HepG2 (cell line): ENCODE measurements around the gene INSRR. TPM values are rescaled to one million over a fixed set of nuclear protein-coding genes. Genes with fewer than 3 reads are reported as not detected.

Experiments
- ATAC-seq: fragments of 200-7000 bp; cut with Tn5 transposase; 3 replicates; pipeline ENCODE4 v1.9.1; 2020; ENCODE audit warnings: mild to moderate bottlenecking, moderate library complexity
- BruUV-seq: library from RNA; stranded (reverse); fragments of 400-500 nt; replicated peaks from 2 replicates; lab custom pipeline; 2021; lab: Mats Ljungman, UMichigan
- CTCF ChIA-PET: fragments of 300-600 bp; formaldehyde crosslinking; extraction: SDS; loops from one replicate; lab custom pipeline; 2021; ENCODE audit warnings: low total read pairs, inconsistent platforms, low intra/inter-chr PET ratio; lab: Yijun Ruan, JAX
- POLR2A ChIA-PET: fragments of 350-600 bp; sonication (Branson Sonifier 250); formaldehyde crosslinking; loops from one replicate; lab custom pipeline; 2020; ENCODE audit warnings: antibody characterized with exemption, inconsistent platforms; lab: Yijun Ruan, JAX
- DNase-seq: peaks from one replicate; pipeline ENCODE4 v3.0.0-alpha.2; 2015; ENCODE audit warnings: low spot score
- FAIRE-seq: peaks from 3 replicates; lab custom pipeline; 2011; peaks lifted over from hg19 to GRCh38; lab: Jason Lieb, UNC
- H2AFZ ChIP-seq: one replicate; pipeline ENCODE4 v1.6.1; 2011; ENCODE audit warnings: low read length, inconsistent platforms
- H3K27ac ChIP-seq: fragments of 300-600 bp; 3 replicates; pipeline ENCODE4 v1.8.0; 2011; ENCODE audit warnings: mixed run types, mild to moderate bottlenecking, mixed read lengths, low read length, inconsistent platforms; ENCODE audit not compliant: insufficient read depth; ENCODE audit errors: extremely low read length
- H3K27me3 ChIP-seq, 2 experiments: fragments of 200-600 bp in 1 of 2; 2 replicates in 1 of 2; 3 replicates in 1 of 2; pipeline versions ENCODE4 v1.6.0 to v1.8.0; 2011; ENCODE audit warnings: low read length in 2 of 2, mild to moderate bottlenecking in 2 of 2, moderate library complexity in 2 of 2, inconsistent platforms in 1 of 2; ENCODE audit not compliant: insufficient read depth in 2 of 2, control insufficient read depth in 1 of 2
- H3K36me3 ChIP-seq, 2 experiments: fragments of 200-600 bp in 1 of 2; replicated peaks in 1 of 2; 2 replicates in 1 of 2; 3 replicates in 1 of 2; pipeline versions ENCODE4 v1.5.1 to v1.8.0; 2011; ENCODE audit warnings: low read length in 2 of 2, inconsistent platforms in 1 of 2; ENCODE audit not compliant: insufficient read depth in 2 of 2, control insufficient read depth in 1 of 2
- H3K4me1 ChIP-seq: 2 replicates; pipeline ENCODE4 v1.5.1; 2012; ENCODE audit warnings: low read length, inconsistent platforms; ENCODE audit not compliant: insufficient read depth
- H3K4me2 ChIP-seq: 2 replicates; pipeline ENCODE4 v1.6.0; 2011; ENCODE audit warnings: low read depth, low read length, inconsistent platforms
- H3K4me3 ChIP-seq, 3 experiments: fragments of 200-600 bp in 1 of 3; sonication (generic), shearing (Covaris generic) in 1 of 3; replicated peaks in 1 of 3; 2 replicates each; pipeline ENCODE4 v1.5.1; 2011 to 2016; ENCODE audit warnings: low read length in 3 of 3, inconsistent platforms in 2 of 3, low read depth in 2 of 3, mild to moderate bottlenecking in 2 of 3, control low read depth in 1 of 3, mixed read lengths in 1 of 3; ENCODE audit not compliant: insufficient read depth in 1 of 3
- H3K79me2 ChIP-seq: one replicate; pipeline ENCODE4 v1.6.1; 2011; ENCODE audit warnings: low read length, inconsistent platforms; ENCODE audit not compliant: insufficient read depth
- H3K9ac ChIP-seq: 2 replicates; pipeline ENCODE4 v1.6.0; 2011; ENCODE audit warnings: mild to moderate bottlenecking, low read depth, low read length, inconsistent platforms; ENCODE audit not compliant: insufficient read depth
- H3K9me3 ChIP-seq: 2 replicates; pipeline ENCODE4 v1.5.1; 2012; ENCODE audit warnings: mild to moderate bottlenecking, low read length
- H4K20me1 ChIP-seq: 2 replicates; pipeline ENCODE4 v1.6.0; 2011; ENCODE audit warnings: inconsistent platforms, mild to moderate bottlenecking, low read length, moderate library complexity; ENCODE audit not compliant: insufficient read depth
- ATF7-NPFF ChIP-seq: sonication (generic); formaldehyde crosslinking; IDR thresholded peaks from 2 replicates; pipeline ENCODE4 v1.8.1; 2023; ENCODE audit warnings: mild to moderate bottlenecking, low read depth, missing genetic modification reagents, moderate library complexity
- CBX2 ChIP-seq, 2 experiments: fragments of 200-600 bp in 1 of 2; sonication (generic); formaldehyde crosslinking in 1 of 2; IDR thresholded peaks; 2 replicates each; pipeline versions ENCODE4 v1.7.0 to v1.8.1; 2018 to 2022; ENCODE audit warnings: low read depth in 2 of 2, low read length in 1 of 2, mild to moderate bottlenecking in 1 of 2, missing genetic modification reagents in 1 of 2
- FOXK2 ChIP-seq: fragments of 450-650 bp; IDR thresholded peaks from 2 replicates; pipeline ENCODE4 v1.6.1; 2016
- IKZF4 ChIP-seq: sonication (generic); formaldehyde crosslinking; IDR thresholded peaks from 2 replicates; pipeline ENCODE4 v1.5.1; 2020; ENCODE audit warnings: borderline replicate concordance, mild to moderate bottlenecking, low read depth, missing genetic modification reagents; ENCODE audit errors: not compliant biosample characterization
- TOE1 ChIP-seq: sonication (generic); formaldehyde crosslinking; IDR thresholded peaks from 2 replicates; pipeline ENCODE4 v1.4.0; 2020; ENCODE audit warnings: mild to moderate bottlenecking, missing genetic modification reagents
- ZNF547 ChIP-seq: sonication (generic); formaldehyde crosslinking; IDR thresholded peaks from 2 replicates; pipeline ENCODE4 v1.5.1; 2020; ENCODE audit warnings: mild to moderate bottlenecking, missing genetic modification reagents
- ZNF674 ChIP-seq: sonication (generic); formaldehyde crosslinking; IDR thresholded peaks from 2 replicates; pipeline ENCODE4 v1.5.0; 2020; ENCODE audit warnings: low read depth, mild to moderate bottlenecking, missing genetic modification reagents
- ZSCAN21 ChIP-seq: sonication (generic); formaldehyde crosslinking; IDR thresholded peaks from 2 replicates; pipeline ENCODE4 v1.8.0; 2022; ENCODE audit warnings: mild to moderate bottlenecking, missing genetic modification reagents, moderate library complexity, borderline replicate concordance
- WGBS: methylation state at CpG from one replicate; pipeline ENCODE4 v1.1.6; 2017; ENCODE audit warnings: low lambda C conversion rate; 5-methylcytosine and 5-hydroxymethylcytosine counted together
- in situ Hi-C: cut with HindIII; loops from 2 replicates; pipeline ENCODE4 v1.10.0; 2017; ENCODE audit warnings: low pct_unique_long_range_greater_than_20kb; ENCODE audit not compliant: extremely low pct_ligation_motif_present
- intact Hi-C: fragments of 100-400 bp; cut with micrococcal nuclease; formaldehyde crosslinking; loops from one replicate; pipeline ENCODE4 v1.10.0; 2022; ENCODE audit not compliant: unreplicated experiment
- polyA plus RNA-seq, 8 experiments: library from polyadenylated mRNA; depleted of rRNA in 3 of 8; stranded (reverse) in 7 of 8; unstranded in 1 of 8; fragments of >200 nt; fragmentation: Illumina TruSeq in 4 of 8; extraction: Trizol in 4 of 8; gene quantifications; 2 replicates each; pipeline versions ENCODE4 v1.2.1 to v1.2.3, GENCODE V29; 2011 to 2016; ENCODE audit warnings: low read depth in 4 of 8, missing spikeins in 1 of 8, mixed read lengths in 1 of 8; ENCODE audit not compliant: insufficient read depth in 1 of 8
- total RNA-seq, 5 experiments: library from RNA; depleted of rRNA; stranded (reverse); fragments of >200 nt; fragmentation: Illumina TruSeq; extraction: Trizol; gene quantifications; 2 replicates each; pipeline ENCODE4 v1.2.3, GENCODE V29; 2016; ENCODE audit warnings: low read depth in 1 of 5
- TF ChIP-seq, protein P1 (sequence below): IDR thresholded peaks from 2 replicates; pipeline ENCODE4 v1.6.1; 2016; ENCODE audit warnings: low read depth, control low read depth
- TF ChIP-seq, protein P2 (sequence below): sonication (generic); formaldehyde crosslinking; IDR thresholded peaks from 2 replicates; pipeline ENCODE4 v1.5.0; 2020; ENCODE audit warnings: mild to moderate bottlenecking, missing genetic modification reagents, borderline replicate concordance
- TF ChIP-seq, protein P3 (sequence below): IDR thresholded peaks from 2 replicates; pipeline ENCODE4 v1.6.1; 2016

INSRR gene
- total and polyA plus RNA-seq, 2 of the 13 experiments (the other 11 are each of a cell fraction or from before 2014, with no cell fraction given) = not detected

DNA sequence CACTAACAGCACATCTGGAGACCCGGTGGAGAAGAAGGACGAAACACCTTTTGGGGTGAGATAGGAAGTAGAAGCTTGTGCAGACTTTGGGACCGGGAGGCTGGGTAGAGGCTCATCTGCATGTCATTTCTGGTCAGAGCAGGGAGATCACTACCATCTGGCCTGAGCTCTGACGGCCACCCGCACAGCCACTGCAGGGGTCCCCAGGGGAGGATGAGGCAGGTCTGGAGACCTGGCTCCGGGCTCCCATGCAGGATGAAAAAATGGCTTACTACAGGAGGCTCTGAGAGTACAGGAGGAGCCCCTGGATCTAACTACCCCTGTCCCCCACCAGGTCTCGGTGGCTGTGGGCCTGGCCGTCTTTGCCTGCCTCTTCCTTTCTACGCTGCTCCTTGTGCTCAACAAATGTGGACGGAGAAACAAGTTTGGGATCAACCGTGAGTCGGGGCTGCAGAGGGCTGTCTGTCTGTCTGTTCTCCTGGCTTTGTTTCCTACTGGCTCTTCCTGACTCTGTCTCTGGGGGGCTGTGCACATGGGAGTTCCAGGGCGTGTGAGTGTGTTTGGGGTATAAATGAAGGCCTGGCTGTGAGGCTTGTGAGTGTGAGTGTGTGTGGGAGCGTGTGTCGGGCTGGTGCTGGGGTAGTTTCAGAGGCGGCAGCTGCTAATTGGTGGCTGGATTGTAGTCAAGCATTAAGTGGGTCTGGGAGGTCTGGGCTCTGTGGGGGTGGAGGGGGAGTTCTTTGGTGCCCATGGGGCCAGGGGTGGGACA lies 15.8 kb upstream of the INSRR start:
- 17% methylated on average over 13 of the region's 16 CpGs for WGBS
- ATAC-seq = no peak
- intact Hi-C loops = no loop called here
- TF ChIP-seq, protein P1, sequence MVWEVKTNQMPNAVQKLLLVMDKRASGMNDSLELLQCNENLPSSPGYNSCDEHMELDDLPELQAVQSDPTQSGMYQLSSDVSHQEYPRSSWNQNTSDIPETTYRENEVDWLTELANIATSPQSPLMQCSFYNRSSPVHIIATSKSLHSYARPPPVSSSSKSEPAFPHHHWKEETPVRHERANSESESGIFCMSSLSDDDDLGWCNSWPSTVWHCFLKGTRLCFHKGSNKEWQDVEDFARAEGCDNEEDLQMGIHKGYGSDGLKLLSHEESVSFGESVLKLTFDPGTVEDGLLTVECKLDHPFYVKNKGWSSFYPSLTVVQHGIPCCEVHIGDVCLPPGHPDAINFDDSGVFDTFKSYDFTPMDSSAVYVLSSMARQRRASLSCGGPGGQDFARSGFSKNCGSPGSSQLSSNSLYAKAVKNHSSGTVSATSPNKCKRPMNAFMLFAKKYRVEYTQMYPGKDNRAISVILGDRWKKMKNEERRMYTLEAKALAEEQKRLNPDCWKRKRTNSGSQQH = no peak
- TF ChIP-seq, protein P2, sequence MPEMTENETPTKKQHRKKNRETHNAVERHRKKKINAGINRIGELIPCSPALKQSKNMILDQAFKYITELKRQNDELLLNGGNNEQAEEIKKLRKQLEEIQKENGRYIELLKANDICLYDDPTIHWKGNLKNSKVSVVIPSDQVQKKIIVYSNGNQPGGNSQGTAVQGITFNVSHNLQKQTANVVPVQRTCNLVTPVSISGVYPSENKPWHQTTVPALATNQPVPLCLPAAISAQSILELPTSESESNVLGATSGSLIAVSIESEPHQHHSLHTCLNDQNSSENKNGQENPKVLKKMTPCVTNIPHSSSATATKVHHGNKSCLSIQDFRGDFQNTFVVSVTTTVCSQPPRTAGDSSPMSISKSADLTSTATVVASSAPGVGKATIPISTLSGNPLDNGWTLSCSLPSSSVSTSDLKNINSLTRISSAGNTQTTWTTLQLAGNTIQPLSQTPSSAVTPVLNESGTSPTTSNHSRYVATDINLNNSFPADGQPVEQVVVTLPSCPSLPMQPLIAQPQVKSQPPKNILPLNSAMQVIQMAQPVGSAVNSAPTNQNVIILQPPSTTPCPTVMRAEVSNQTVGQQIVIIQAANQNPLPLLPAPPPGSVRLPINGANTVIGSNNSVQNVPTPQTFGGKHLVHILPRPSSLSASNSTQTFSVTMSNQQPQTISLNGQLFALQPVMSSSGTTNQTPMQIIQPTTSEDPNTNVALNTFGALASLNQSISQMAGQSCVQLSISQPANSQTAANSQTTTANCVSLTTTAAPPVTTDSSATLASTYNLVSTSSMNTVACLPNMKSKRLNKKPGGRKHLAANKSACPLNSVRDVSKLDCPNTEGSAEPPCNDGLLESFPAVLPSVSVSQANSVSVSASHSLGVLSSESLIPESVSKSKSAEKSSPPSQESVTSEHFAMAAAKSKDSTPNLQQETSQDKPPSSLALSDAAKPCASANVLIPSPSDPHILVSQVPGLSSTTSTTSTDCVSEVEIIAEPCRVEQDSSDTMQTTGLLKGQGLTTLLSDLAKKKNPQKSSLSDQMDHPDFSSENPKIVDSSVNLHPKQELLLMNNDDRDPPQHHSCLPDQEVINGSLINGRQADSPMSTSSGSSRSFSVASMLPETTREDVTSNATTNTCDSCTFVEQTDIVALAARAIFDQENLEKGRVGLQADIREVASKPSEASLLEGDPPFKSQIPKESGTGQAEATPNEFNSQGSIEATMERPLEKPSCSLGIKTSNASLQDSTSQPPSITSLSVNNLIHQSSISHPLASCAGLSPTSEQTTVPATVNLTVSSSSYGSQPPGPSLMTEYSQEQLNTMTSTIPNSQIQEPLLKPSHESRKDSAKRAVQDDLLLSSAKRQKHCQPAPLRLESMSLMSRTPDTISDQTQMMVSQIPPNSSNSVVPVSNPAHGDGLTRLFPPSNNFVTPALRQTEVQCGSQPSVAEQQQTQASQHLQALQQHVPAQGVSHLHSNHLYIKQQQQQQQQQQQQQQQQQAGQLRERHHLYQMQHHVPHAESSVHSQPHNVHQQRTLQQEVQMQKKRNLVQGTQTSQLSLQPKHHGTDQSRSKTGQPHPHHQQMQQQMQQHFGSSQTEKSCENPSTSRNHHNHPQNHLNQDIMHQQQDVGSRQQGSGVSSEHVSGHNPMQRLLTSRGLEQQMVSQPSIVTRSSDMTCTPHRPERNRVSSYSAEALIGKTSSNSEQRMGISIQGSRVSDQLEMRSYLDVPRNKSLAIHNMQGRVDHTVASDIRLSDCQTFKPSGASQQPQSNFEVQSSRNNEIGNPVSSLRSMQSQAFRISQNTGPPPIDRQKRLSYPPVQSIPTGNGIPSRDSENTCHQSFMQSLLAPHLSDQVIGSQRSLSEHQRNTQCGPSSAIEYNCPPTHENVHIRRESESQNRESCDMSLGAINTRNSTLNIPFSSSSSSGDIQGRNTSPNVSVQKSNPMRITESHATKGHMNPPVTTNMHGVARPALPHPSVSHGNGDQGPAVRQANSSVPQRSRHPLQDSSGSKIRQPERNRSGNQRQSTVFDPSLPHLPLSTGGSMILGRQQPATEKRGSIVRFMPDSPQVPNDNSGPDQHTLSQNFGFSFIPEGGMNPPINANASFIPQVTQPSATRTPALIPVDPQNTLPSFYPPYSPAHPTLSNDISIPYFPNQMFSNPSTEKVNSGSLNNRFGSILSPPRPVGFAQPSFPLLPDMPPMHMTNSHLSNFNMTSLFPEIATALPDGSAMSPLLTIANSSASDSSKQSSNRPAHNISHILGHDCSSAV (CRISPR knock-in tag) = no peak
- TF ChIP-seq CBX2 (IDR thresholded peaks at IDR 0.05; ENCODE audit: low read depth, low read length) (no peak), CBX2 (CRISPR knock-in tag; IDR thresholded peaks at IDR 0.05; ENCODE audit: low read depth) (no peak), TOE1 (no peak), FOXK2 (no peak), ZNF674 (CRISPR knock-in tag) (no peak), ZSCAN21 (CRISPR knock-in tag) (no peak), IKZF4 (CRISPR knock-in tag) (no peak), ZNF547 (CRISPR knock-in tag) (no peak), ATF7-NPFF (CRISPR knock-in tag) (no peak)
- TF ChIP-seq, protein P3, sequence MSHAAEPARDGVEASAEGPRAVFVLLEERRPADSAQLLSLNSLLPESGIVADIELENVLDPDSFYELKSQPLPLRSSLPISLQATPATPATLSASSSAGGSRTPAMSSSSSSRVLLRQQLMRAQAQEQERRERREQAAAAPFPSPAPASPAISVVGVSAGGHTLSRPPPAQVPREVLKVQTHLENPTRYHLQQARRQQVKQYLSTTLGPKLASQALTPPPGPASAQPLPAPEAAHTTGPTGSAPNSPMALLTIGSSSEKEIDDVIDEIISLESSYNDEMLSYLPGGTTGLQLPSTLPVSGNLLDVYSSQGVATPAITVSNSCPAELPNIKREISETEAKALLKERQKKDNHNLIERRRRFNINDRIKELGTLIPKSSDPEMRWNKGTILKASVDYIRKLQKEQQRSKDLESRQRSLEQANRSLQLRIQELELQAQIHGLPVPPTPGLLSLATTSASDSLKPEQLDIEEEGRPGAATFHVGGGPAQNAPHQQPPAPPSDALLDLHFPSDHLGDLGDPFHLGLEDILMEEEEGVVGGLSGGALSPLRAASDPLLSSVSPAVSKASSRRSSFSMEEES (CRISPR knock-in tag) = no peak

More for the DNA sequence above, 15.8 kb upstream of the INSRR start:
- Histone ChIP-seq H3K4me3 (no peak overlapping the region), H3K9ac (no peak overlapping the region), H3K79me2 (no peaks in the 10 kb centered on the region), H2AFZ (no peak overlapping the region), H3K4me1 (no peaks in the 10 kb centered on the region), H3K36me3 (no peaks in the 10 kb centered on the region), H4K20me1 (no peaks in the 10 kb centered on the region), H3K9me3 (no peaks in the 10 kb centered on the region), H3K4me2 (no peak overlapping the region), H3K27me3 (peaks cover 18 to 76% of the 10 kb centered on the region in 2 experiments), H3K27ac (no peak overlapping the region)
- BruUV-seq = no TSS peak
- in situ Hi-C loops = no loop called here
- DNase-seq (no peak), FAIRE-seq (no peak)
- POLR2A ChIA-PET = no interaction called here
- CTCF ChIA-PET = no interaction called here
